GM21381 (cell line): ENCODE results near the gene IQSEC1.

ENCODE experiments used
- ATAC-seq: cut with Tn5 transposase; IDR thresholded peaks from one replicate; pipeline ENCODE4 v1.9.1; 2021; ENCODE audit warnings: mild to moderate bottlenecking, moderate library complexity; ENCODE audit not compliant: unreplicated experiment

IQSEC1 gene

GRCh38 chr3:13086531-13086981, 13.3 kb upstream of the IQSEC1 start:
- no peak for ATAC-seq

- no peak for ATAC-seq
Observed at GRCh38 chr3:13085846-13086179, 12.6 kb upstream of the IQSEC1 start.

DNA sequence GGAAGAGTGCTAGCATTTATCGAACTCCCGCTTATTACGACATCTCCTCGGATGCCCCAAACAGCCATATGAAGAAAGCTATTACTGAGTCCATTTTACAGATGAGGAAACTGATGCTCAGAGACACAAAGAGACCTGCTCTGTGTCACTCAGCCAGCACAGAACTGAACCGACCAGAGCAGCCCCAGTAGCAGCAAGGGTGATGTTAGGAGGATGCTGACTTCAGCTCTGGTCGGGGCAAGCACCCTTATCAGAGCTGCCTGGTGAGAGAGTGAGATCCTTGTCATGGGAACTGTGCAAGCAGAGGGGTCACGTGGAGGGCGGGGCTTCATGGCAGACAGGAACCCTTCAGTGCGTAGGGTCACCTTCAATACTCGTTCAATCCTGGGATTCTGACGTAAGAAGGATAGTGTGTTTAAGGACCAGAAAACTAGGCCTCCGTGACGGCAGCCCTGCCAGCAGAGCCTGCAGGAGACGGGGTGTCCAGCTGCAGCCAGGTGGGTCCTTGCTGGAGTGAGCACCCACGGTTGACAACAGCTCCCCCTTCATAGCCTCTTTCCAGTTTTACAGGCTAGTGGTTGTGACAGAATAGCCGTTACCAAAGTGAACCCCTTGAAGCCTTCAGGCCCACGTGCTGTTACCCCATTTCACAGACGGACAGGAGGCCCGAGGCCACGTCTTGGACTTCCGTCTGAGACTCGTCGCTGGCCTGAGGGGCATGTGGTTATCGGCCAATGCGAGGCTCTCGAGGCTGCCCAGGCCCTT, 12.0 kb upstream of the IQSEC1 start:
- ATAC-seq, result no peak

- ATAC-seq, result peak; percentile 47
Observed at GRCh38 chr3:13083898-13084297, 10.7 kb upstream of the IQSEC1 start.

- ATAC-seq, result no peak
Observed at GRCh38 chr3:13083254-13083653, 10.0 kb upstream of the IQSEC1 start.

DNA sequence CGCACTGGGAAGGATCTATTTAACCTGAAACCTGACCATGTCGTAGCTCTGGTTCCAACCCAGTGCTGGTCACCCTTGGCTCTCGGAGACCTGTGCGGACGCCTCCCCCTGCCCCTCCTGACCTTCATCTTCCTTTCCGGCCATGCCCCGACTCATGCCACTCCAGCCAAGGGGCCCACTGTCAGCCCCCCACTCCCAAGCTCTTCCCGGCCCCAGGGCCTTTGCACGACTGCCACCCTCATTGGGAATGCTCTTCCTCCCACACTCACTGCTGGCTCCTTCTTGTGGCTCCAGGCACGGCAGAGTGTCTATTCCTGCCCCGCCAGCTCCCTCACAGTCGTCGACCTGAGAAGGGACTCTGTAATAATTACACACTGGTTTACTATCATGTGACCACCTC, 9.4 kb upstream of the IQSEC1 start:
- ATAC-seq, result no peak

DNA sequence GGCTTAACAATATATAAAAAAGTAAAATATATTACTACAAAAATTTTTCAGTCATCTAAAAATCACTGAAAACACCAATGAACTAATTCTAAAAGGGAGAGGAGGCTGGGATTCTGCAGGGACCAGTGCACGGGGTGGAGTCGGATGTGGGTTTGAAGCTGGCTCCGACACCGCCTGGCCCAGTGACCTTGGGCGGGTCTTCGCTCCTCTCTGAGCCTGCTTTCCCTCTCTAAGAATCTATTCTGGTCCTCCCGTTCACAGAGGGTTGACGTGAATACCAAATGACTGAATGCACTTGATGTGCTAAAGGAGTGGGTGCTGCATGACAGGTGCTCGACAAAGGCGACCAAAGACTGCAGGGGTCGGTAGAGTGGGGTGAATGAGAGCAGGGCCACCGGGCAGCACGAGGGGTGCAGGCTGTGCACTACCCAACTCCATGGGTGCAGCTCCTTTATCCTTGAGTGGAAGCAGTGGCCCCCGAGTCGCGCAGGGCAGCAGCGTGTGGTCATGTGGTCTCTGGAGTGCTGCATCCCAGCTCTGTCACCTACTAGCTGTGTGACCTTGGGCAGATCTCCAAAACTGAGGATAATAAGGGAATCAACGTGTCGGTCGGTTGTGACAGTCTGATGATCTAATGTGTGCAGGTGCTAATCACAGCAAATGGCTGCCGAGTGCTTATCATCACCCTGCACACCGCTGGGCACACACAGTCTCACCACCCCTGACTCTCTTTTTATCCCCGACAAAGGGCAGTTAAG, 8.6 kb upstream of the IQSEC1 start:
- no peak for ATAC-seq

GRCh38 chr3:13080591-13080990, 7.4 kb upstream of the IQSEC1 start:
- no peak for ATAC-seq

GRCh38 chr3:13080026-13080425, 6.8 kb upstream of the IQSEC1 start:
- no peak for ATAC-seq

GRCh38 chr3:13079510-13079909, 6.3 kb upstream of the IQSEC1 start:
- ATAC-seq, result no peak

GRCh38 chr3:13079051-13079450, 5.8 kb upstream of the IQSEC1 start:
- no peak for ATAC-seq

DNA sequence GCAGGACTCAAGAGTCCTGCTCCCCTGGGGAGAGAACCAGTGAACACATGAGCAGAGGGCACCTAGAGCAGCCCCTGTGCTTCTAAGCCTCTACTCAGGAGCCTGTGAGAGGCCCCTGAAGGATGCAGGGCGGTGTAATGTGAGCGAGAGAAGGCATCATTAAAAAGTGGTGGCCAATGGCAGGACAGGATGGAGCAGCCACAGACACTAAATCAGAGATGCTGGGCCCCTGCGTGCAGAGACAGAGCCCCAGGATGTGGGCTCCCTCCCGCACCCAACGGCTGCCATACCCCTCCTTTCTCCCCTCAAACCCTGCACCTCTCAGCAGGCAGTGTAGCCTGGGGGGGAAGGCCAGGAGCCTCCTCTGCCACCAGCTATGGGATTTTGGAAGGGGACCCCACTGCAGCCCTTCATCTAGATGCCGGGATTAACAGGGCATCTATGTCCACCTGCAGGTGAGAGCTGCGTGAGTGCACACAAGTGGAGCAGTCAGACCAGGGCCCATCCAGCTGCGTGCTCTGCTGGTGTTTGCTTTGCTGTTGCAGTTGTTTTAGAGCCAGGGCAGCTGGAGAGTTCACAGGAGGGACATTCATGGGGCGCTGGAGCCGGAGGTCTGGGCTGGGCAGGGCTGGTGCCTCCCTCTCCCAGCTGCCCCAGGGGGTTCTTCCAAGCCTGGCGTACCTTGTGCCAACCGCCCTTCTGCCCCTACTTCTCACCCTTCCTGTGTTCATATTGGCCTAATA, 5.1 kb upstream of the IQSEC1 start:
- ATAC-seq, result no peak

- no peak for ATAC-seq
Observed at GRCh38 chr3:13077431-13078162, 4.4 kb upstream of the IQSEC1 start.

DNA sequence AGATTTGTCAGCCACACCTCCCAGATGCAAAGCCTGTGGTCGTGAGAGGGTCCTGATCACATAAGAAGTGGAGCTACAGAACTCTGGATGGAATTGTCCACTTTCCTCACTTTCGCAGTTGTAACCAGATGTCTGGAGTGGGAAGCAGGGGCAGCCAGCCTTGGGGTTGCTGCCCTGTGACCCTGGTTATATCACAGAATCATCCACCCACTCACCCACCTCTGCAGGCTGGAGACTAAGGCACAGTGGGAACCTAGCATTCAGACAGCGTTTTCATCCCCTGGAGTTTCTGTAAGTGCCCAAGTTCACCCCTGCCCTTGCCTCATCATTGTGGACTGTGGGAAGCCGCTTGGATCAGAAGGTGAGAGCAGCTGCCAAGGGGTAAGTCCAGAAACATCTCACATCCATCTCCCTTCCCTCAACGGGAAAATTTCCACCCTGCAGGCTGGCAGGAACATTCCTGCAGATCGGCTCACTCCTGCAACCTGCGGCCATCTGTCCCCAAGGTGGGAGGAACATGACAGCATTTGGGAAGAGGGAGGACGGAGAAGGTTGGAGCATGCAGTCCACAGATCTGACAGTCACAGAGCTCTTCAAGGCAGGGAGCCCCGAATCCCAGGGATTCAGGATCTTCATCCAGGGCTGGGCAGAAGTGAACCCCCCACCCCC, 2.9 kb upstream of the IQSEC1 start:
- no peak for ATAC-seq

DNA sequence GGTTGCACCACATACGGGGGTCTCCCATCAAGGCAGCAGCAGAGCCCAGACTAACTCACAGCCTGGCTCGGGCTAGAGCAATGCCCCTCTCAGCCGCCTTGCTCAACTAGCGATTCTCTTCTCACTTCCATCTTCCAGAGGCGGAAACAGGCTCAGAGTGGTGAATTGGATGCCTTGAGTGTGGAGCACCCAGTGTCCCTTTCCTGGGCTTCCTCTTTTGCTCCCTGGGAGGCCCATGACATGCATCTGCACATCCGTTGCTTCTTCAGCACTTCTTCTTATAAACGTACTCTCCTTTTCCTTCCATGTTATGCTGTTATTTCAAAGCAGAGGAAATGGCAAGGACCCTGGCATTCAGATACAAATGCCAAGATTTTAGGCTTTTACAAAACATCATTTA, 2.1 kb upstream of the IQSEC1 start:
- no peak for ATAC-seq

DNA sequence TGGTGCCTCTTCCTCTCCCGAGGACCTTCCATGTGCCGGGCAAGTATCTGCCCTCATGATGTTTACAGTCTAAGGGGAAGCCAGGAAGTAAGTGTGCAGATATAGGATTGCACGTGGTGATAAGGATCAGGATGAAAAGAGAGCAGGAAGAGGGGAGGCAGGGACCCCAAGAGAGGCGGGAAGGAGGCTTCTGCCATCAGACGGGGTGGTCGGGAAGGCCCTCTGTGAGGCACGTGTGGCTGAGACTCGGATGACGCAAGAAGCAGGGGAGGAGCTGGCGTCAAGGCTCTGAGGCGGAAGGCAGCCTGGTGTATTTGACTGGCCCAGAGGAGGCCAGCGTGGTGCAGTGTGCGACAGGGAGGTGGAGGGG, 762 bp upstream of the IQSEC1 start:
- no peak for ATAC-seq

- ATAC-seq, result peak; percentile 24
Observed at GRCh38 chr3:13072600-13073325, 466 bp downstream of the IQSEC1 start.

GRCh38 chr3:13072239-13072599, 1.0 kb downstream of the IQSEC1 start:
- peak; percentile 49 for ATAC-seq

DNA sequence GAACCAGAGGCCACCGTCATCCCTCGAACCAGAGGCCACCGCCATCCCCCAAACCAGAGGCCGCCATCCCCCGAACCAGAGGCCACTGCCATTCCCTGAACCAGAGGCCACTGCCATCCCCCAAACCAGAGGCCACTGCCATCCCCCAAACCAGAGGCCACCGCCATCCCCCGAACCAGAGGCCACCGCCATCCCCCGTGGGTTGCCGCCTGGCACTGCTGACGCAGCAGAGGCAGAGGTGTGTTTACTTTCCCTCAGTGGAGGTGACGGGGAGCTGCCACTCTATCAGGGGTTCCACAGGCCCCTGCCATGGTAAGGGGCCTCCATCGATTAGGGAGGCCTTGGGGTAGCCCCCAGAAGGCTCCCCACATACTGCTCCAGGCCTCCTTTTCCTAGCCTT, 1.5 kb downstream of the IQSEC1 start:
- no peak for ATAC-seq
